ENCODE results near the gene PIAS2. TPM values are rescaled to one million over a fixed set of nuclear protein-coding genes. Genes with fewer than 3 reads are reported as not detected.
A peak's percentile ranks its signal among the peaks of the same experiment; 100 is the strongest.

PIAS2 gene
- total RNA-seq, 4 donors from 2014 or later, result 16.3 to 42.1 (median 24.3) TPM

- DNase-seq, result no peak
- TF ChIP-seq POLR2A (IDR thresholded peaks at IDR 0.05), result no peak
- no peak for TF ChIP-seq CTCF (IDR thresholded peaks at IDR 0.05)
- no peaks in the 10 kb centered on the region for H3K36me3 ChIP-seq
- H3K27me3 ChIP-seq, result no peaks in the 10 kb centered on the region
- H3K4me3 ChIP-seq, result no peak overlapping the region
- peaks cover 0 to 17% (median 2%) of the 10 kb centered on the region in 4 donors for H3K4me1 ChIP-seq
- H3K9me3 ChIP-seq, result no peaks in the 10 kb centered on the region
- H3K27ac ChIP-seq, result no peak overlapping the region
Measured at GRCh38 chr18:46920067-46920466, 2.8 kb upstream of the PIAS2 start.

- Histone ChIP-seq H3K9me3 (no peaks in the 10 kb centered on the region), H3K4me1 (peaks cover 0 to 27% (median 2%) of the 10 kb centered on the region in 4 donors), H3K27ac (peak overlapping the region; percentile 77 to 87 (median 84)), H3K36me3 (no peaks in the 10 kb centered on the region), H3K27me3 (no peaks in the 10 kb centered on the region), H3K4me3 (peak overlapping the region; percentile 83 to 95 (median 88))
- DNase-seq, result peak; percentile 20 to 50 (median 49)
- TF ChIP-seq POLR2A (IDR thresholded peaks at IDR 0.05) (no peak), CTCF (IDR thresholded peaks at IDR 0.05) (no peak)
Measured at GRCh38 chr18:46917803-46918600, 695 bp upstream of the PIAS2 start.

- TF ChIP-seq CTCF (IDR thresholded peaks at IDR 0.05) (no peak), POLR2A (IDR thresholded peaks at IDR 0.05) (no peak)
- peak in 1 of 3 donors; percentile 36 for DNase-seq
- H3K27ac ChIP-seq, result peak overlapping the region; percentile 77 to 87 (median 84)
- H3K4me3 ChIP-seq, result peak overlapping the region; percentile 83 to 95 (median 88)
- H3K36me3 ChIP-seq, result no peaks in the 10 kb centered on the region
- no peaks in the 10 kb centered on the region for H3K9me3 ChIP-seq
- H3K4me1 ChIP-seq, result peaks cover 0 to 27% (median 2%) of the 10 kb centered on the region in 4 donors
- H3K27me3 ChIP-seq, result no peaks in the 10 kb centered on the region
Measured at GRCh38 chr18:46916551-46917107, 678 bp downstream of the PIAS2 start.

GRCh38 chr18:46915800-46916550, 1.3 kb downstream of the PIAS2 start:
- no peaks in the 10 kb centered on the region for H3K9me3 ChIP-seq
- H3K27ac ChIP-seq, result peak overlapping the region in 1 of 4 donors; percentile 84
- TF ChIP-seq CTCF (IDR thresholded peaks at IDR 0.05) (no peak), POLR2A (IDR thresholded peaks at IDR 0.05) (no peak)
- peaks cover 0 to 27% (median 2%) of the 10 kb centered on the region in 4 donors for H3K4me1 ChIP-seq
- no peak for DNase-seq
- no peaks in the 10 kb centered on the region for H3K36me3 ChIP-seq
- H3K27me3 ChIP-seq, result no peaks in the 10 kb centered on the region
- peak overlapping the region; percentile 83 to 95 (median 88) for H3K4me3 ChIP-seq

GRCh38 chr18:46910856-46911255, 6.5 kb downstream of the PIAS2 start:
- H3K4me1 ChIP-seq, result peaks cover 0 to 16% (median 0%) of the 10 kb centered on the region in 4 donors
- no peaks in the 10 kb centered on the region for H3K9me3 ChIP-seq
- H3K36me3 ChIP-seq, result no peaks in the 10 kb centered on the region
- no peaks in the 10 kb centered on the region for H3K27me3 ChIP-seq
- no peak overlapping the region for H3K27ac ChIP-seq
- no peak for DNase-seq
- no peak for TF ChIP-seq CTCF (IDR thresholded peaks at IDR 0.05)
- TF ChIP-seq POLR2A (IDR thresholded peaks at IDR 0.05), result no peak
- no peak overlapping the region for H3K4me3 ChIP-seq

All from Peyer's patch (tissue), 4 donors.